Esophagus muscularis mucosa (tissue), 4 donors: ENCODE results near the gene SPAG16. TPM values are rescaled to one million over a fixed set of nuclear protein-coding genes. Genes with fewer than 3 reads are reported as not detected.

ENCODE experiments used
- DNase-seq: peaks from one replicate; pipeline ENCODE4 v3.0.0-alpha.2; 2017; ENCODE audit errors: extremely low spot score
- H3K27ac ChIP-seq, 4 donors: fragments of 200-600 bp; sonication (generic); replicated peaks in 1 of 4; 1 replicate in 3 of 4; 2 replicates in 1 of 4; pipeline ENCODE4 v1.5.1; 2016 to 2019; ENCODE audit warnings: mild to moderate bottlenecking in 1 of 4
- H3K27me3 ChIP-seq, 4 donors: fragments of 200-600 bp; sonication (generic); one replicate each; pipeline versions ENCODE4 v1.5.1 to v1.6.0; 2016 to 2019
- H3K36me3 ChIP-seq, 4 donors: fragments of 200-600 bp; sonication (generic); one replicate each; pipeline ENCODE4 v1.5.1; 2016 to 2019
- H3K4me1 ChIP-seq, 4 donors: fragments of 200-600 bp; sonication (generic); one replicate each; pipeline ENCODE4 v1.5.1; 2016 to 2019
- H3K4me3 ChIP-seq, 4 donors: fragments of 200-600 bp; sonication (generic); 1 replicate in 2 of 4; 2 replicates in 2 of 4; pipeline ENCODE4 v1.5.1; 2016 to 2019; ENCODE audit warnings: mild to moderate bottlenecking in 4 of 4, moderate library complexity in 1 of 4
- H3K9me3 ChIP-seq, 4 donors: fragments of 200-600 bp; sonication (generic); 1 replicate in 3 of 4; 2 replicates in 1 of 4; pipeline ENCODE4 v1.5.1; 2016 to 2019
- EP300 ChIP-seq: sonication (generic); formaldehyde crosslinking; IDR thresholded peaks from one replicate; pipeline ENCODE4 v1.6.1; 2017; ENCODE audit warnings: antibody characterized with exemption
- POLR2A ChIP-seq: fragments of 450-650 bp; IDR thresholded peaks from one replicate; pipeline ENCODE4 v1.6.1; 2017; ENCODE audit warnings: antibody characterized with exemption, moderate library complexity, mild to moderate bottlenecking, low read depth
- POLR2AphosphoS5 ChIP-seq, 2 donors: sonication (generic); formaldehyde crosslinking; IDR thresholded peaks; one replicate each; pipeline ENCODE4 v1.6.1; 2017; ENCODE audit warnings: antibody characterized with exemption in 2 of 2
- WGBS: methylation state at CpG from one replicate; pipeline ENCODE4 v1.1.5; 2018; 5-methylcytosine and 5-hydroxymethylcytosine counted together
- intact Hi-C: fragments of 100-400 bp; cut with DNase I; formaldehyde crosslinking; loops from one replicate; pipeline ENCODE4 v1.15.1; 2023
- total RNA-seq, 4 donors: library from RNA; depleted of rRNA; stranded (reverse); fragments of >200 nt; gene quantifications; one replicate each; pipeline versions ENCODE4 v1.1.0 to v1.2.1, GENCODE V29; 2016
- TF ChIP-seq, protein P1 (sequence below), 3 experiments: fragments of 200-600 bp in 2 of 3; fragments of 450-650 bp in 1 of 3; sonication (generic) in 2 of 3; IDR thresholded peaks; one replicate each; pipeline ENCODE4 v1.5.1; 2017 to 2019; ENCODE audit warnings: antibody characterized with exemption in 3 of 3, mild to moderate bottlenecking in 2 of 3, moderate library complexity in 1 of 3

The SPAG16 gene
- total RNA-seq, 4 donors from 2014 or later: 26.8 to 36.1 (median 31.0) TPM

DNA sequence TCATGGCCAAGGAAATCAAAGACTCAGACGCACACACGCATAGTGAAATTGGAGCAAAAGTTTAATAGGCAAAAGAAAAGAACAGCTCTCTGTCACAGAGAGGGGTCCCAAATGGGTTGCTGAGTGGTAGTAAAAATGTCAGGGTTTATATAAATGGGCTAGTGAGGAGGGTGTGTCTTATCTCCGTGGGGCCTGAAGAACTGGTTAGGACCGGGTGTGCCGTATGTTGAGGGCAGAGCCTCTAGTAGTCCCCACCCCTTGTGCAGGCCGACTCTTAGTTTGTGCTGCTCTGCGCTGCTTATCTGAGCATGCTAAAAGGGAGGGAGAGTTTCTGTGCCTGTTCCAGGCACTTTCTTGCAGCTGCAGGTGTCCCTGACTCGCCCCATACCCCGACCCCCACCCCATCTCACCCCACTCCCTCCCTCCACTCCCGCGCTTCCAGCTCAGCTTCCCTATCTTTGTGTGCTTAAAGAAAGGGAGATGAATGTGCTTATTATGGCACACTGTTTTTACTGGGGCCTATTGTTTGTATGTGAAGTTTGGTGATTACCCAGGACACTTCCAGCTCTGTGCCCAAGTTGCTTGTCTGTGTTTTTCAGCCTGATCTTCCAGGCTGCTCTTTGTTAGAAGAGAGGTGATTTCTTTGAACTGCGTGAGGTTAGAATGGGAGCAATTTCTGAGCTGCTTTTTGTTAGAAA is 167.4 kb downstream of the SPAG16 start:
- DNase-seq: no peak
- Histone ChIP-seq H3K9me3 (peaks cover 0 to 18% (median 7%) of the 10 kb centered on the region in 4 donors), H3K27ac (no peak overlapping the region), H3K4me3 (no peak overlapping the region), H3K4me1 (no peaks in the 10 kb centered on the region), H3K27me3 (no peaks in the 10 kb centered on the region), H3K36me3 (no peaks in the 10 kb centered on the region)
- intact Hi-C loops: no loop called here
- TF ChIP-seq EP300 (no peak), POLR2A (no peak), POLR2AphosphoS5 (IDR thresholded peaks at IDR 0.05) (no peak)
- TF ChIP-seq, protein P1, sequence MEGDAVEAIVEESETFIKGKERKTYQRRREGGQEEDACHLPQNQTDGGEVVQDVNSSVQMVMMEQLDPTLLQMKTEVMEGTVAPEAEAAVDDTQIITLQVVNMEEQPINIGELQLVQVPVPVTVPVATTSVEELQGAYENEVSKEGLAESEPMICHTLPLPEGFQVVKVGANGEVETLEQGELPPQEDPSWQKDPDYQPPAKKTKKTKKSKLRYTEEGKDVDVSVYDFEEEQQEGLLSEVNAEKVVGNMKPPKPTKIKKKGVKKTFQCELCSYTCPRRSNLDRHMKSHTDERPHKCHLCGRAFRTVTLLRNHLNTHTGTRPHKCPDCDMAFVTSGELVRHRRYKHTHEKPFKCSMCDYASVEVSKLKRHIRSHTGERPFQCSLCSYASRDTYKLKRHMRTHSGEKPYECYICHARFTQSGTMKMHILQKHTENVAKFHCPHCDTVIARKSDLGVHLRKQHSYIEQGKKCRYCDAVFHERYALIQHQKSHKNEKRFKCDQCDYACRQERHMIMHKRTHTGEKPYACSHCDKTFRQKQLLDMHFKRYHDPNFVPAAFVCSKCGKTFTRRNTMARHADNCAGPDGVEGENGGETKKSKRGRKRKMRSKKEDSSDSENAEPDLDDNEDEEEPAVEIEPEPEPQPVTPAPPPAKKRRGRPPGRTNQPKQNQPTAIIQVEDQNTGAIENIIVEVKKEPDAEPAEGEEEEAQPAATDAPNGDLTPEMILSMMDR (IDR thresholded peaks at IDR 0.05): no peak
- 60% methylated on average over 12 of the region's 12 CpGs for WGBS

DNA sequence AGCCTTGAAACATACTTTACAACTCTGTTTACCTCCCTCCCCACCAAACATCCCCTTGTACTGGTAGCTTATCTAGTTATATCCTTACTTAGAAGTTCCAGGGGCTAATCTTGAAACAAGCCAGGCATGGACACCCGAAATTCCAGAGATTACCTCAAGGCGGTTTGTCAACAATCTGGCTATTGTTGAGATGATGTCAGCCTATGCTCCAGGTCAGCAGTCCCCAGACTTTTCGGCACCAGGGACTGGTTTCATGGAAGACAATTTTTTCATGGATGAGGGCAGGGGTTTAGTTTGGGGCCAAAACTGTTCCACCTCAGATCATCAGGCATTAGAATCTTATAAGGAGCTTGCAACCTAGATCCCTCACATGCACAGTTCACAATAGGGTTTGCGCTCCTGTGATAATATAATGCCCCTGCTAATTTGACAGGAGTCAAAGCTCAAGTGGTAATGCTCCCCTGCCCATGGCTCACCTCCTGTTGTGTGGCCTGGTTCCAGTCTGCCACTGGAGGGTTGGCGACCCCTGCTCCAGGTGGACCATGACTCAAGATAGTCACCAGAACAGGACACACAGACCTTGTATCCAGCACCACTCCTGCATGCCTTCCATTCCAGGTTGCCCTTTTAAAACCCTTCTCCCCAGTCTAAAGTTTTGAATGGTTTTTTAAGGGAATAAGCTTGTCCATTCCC is 171.2 kb downstream of the SPAG16 start:
- Histone ChIP-seq H3K36me3 (no peaks in the 10 kb centered on the region), H3K9me3 (no peaks in the 10 kb centered on the region), H3K27ac (no peak overlapping the region), H3K4me3 (no peak overlapping the region), H3K27me3 (no peaks in the 10 kb centered on the region), H3K4me1 (no peaks in the 10 kb centered on the region)
- whole genome bisulfite sequencing: 67% methylated on average over 5 of the region's 5 CpGs
- intact Hi-C loops: no loop called here
- no peak for DNase-seq
- TF ChIP-seq POLR2A (no peak), EP300 (no peak), POLR2AphosphoS5 (IDR thresholded peaks at IDR 0.05) (no peak)
- TF ChIP-seq, protein P1 (IDR thresholded peaks at IDR 0.05): no peak

DNA sequence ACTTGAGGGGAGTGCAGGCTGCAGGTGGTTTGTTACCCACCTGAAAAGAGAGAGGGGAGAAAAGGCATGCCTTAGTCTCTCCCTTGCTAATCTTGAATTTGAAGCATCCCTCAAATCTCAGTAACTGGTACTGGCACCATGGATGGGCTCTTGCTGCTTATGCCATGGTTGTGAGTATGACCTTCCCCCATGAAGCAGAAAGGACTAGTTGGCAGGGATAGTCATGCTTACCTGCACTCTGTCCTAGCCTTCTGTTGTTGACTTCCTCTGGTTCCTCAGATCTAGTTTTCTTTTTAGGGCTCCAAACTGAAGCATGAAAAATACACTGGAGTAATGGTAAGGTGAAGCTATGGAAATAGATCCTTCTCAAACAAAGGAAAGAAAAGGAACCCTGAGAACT is 191.2 kb downstream of the SPAG16 start:
- intact Hi-C loops: no loop called here
- H3K36me3 ChIP-seq: no peaks in the 10 kb centered on the region
- no peak overlapping the region for H3K4me3 ChIP-seq
- TF ChIP-seq EP300: no peak
- TF ChIP-seq, protein P1 (IDR thresholded peaks at IDR 0.05): no peak
- no peak for TF ChIP-seq POLR2A
- TF ChIP-seq POLR2AphosphoS5 (IDR thresholded peaks at IDR 0.05): no peak
- no peak overlapping the region for H3K27ac ChIP-seq
- H3K9me3 ChIP-seq: peaks cover 0 to 43% (median 24%) of the 10 kb centered on the region in 4 donors
- DNase-seq: no peak
- no peaks in the 10 kb centered on the region for H3K27me3 ChIP-seq
- no peaks in the 10 kb centered on the region for H3K4me1 ChIP-seq

DNA sequence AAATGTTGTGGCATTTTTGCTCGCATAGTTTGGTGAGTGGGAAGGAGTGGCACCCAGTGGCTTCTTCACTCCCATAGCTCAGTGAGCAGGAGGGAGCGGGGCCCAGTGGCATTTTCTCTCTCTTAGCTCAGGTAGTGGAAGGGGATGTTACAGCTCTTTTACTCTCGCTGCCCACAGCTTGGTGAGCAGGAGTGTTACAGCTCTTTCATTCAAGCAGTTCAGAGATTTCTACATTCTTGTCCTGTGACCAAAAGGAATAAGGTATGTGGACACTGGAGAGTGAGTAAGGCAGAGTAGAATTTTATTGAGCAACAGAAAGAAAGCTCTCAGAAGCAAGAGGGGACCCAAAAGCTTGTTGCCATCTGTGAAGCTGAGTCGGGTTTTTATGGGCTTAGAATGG is 192.4 kb downstream of the SPAG16 start:
- Histone ChIP-seq H3K27me3 (no peaks in the 10 kb centered on the region), H3K27ac (no peak overlapping the region), H3K9me3 (peaks cover 0 to 43% (median 24%) of the 10 kb centered on the region in 4 donors), H3K36me3 (no peaks in the 10 kb centered on the region), H3K4me1 (no peaks in the 10 kb centered on the region), H3K4me3 (no peak overlapping the region)
- DNase-seq: no peak
- 87% methylated on average over 4 of the region's 4 CpGs for WGBS
- intact Hi-C loops: no loop called here
- TF ChIP-seq POLR2A: no peak
- TF ChIP-seq POLR2AphosphoS5 (IDR thresholded peaks at IDR 0.05): no peak
- no peak for TF ChIP-seq EP300
- TF ChIP-seq, protein P1 (IDR thresholded peaks at IDR 0.05): no peak
